HG02943 (cell line): ENCODE data around the gene ZBED2.
"Not testable (repeated sequence)": the region's sequence is repeated elsewhere in the genome, so short reads cannot be mapped to it uniquely, and the experiment has no call there.

ENCODE experiments used
- ATAC-seq: cut with Tn5 transposase; IDR thresholded peaks from one replicate; pipeline ENCODE4 v1.9.1; 2021; ENCODE audit warnings: mild to moderate bottlenecking, low read depth, moderate library complexity; ENCODE audit not compliant: unreplicated experiment

Gene ZBED2

DNA sequence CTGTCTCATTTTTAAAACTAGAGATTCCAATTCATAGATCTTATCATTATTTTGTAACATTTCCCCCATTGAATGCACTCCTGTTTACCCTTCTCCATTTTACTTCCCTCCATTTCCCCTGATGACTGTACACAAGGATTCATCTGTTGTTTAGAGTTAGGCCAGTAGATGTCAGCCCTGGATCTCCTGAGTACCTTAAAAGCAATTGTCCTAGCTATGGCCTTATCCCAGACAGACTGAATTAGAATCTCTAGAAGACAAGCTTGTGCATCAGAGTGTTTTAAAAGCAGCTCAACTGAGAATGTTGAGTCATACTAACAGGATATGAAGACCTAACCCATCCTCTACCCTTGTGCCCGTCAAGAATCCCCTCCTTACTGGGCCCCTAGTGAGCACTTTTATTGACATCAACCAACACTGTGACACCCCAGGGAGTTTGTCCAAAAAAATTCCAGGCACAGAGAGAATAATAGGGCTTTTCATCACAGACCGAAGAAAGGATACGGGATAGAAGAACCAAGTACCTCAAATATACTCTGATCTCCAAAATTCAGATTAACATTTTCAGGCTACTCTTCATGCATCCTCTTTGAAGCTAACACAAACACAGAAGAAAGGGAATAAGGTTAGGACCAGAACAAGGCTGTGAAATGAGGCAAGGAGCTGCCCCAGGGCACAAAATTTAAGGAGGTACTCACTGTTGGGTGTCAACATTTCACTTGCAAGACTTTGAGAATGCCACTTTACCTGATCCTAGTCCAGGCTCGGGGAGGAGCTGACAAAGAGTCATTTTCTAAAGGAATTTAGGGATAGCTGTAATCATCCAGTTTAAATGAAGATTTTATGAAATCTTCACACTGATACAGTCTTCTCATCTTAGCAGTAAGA lies 17.1 kb downstream of the ZBED2 start:
- peak; percentile 77 for ATAC-seq

DNA sequence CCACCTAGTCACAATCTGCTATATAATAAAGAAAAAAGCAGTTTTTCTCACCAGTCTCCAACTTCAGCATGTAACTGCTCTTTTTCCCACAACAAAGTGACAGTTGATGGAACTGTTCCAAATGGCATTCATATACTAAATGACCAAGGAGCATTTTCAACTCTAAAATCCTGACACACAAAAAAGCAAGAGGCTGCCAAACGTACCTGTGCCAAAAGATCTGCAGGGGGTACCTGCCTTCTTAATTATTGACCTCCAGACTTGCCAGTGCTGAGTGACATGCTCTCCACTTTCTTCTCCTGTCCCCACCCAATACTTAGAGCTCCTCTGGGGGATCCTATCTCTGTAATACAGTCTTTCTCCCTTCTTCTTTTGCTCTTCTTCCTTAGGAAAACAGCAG lies 18.0 kb downstream of the ZBED2 start:
- ATAC-seq = no peak

DNA sequence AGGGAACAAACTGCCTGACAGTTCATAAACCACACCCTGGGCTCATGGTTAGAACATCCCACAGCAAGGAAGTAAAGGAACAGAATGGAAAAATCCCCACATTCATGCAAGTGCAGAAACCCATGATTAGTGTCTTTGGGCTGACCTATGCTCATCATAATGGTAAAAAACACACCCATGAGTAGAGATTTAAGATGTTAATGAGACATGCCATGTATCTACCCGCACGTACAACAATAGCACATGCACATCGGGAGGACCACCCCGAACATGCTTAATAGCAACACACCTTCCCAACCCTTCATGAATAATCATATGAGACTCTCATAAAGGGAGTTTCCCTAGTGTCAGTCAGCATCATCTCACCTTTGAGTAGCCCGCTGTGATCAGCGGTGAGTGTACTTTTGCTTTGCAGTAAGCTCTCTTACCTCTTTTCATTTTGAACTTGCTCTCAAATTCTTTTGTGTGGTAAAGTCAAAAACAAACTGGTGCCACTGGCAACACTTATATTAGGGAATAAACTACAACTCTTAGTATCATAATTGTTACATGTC lies 23.2 kb downstream of the ZBED2 start:
- no peak for ATAC-seq

DNA sequence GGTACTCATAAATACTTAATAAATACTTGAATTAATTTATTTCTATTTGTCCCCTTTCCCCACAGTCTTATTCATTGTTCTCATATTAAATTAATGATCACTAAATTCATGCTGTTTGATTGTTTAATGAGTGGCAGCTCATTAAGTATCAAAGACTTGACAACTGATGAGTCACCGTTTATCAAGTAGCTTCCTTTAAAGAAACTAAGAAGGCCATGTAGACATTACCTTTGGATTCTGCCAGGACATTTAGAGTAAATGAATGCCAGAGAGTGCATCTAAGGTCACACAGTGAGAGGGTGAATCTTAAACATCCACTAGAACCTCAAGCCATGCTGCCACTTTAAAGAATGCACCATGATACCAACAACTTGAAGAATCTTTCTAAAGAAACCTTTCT lies 23.9 kb downstream of the ZBED2 start:
- ATAC-seq = no peak

DNA sequence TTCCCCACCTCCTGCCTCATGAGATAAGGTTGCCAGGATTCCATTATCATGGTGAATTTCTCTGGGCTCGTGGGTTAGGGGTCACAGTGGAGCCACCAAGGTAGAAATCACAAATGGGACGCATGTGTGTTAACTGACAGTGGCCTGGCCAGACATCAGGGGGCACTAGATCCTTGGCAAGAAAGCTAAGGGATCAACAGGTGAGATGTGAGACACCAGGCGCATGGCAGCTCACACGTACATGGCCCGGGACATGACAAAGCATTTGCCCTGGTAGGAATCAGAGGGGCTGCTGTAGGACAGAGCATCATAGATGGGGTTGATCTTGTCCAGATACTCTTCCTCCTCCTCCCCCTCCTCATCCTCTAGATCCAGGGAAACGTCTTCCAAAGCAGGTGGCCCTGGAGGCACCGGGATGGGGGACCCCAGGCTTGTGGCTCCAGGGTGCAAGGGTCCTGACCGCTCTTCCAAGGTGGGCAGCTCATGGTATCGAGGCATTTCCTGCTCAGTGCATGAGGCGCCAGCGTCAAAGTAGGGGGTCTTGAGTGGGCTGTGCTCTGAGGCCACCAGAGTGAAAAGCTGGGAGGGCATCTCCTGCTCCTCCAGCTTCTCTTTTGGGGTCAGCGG lies 24.6 kb downstream of the ZBED2 start:
- no peak for ATAC-seq

DNA sequence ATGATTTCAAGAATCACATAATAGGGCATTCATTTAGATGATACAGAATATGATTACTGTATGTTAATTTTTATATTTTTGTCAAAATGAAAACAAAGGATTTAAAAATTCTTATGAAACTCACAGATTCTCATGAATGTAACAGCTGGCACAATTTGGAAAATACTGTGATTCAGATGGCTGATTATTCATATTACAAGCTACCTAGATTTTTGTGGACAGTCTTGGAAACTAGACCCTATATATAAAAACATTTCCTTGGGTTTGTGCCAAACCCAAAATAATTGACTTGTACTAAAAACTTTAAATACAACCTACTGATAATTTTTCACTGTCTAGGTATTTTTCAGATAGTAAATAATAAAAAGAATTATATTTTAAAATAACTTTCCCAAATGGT lies 26.2 kb downstream of the ZBED2 start:
- ATAC-seq = no peak

DNA sequence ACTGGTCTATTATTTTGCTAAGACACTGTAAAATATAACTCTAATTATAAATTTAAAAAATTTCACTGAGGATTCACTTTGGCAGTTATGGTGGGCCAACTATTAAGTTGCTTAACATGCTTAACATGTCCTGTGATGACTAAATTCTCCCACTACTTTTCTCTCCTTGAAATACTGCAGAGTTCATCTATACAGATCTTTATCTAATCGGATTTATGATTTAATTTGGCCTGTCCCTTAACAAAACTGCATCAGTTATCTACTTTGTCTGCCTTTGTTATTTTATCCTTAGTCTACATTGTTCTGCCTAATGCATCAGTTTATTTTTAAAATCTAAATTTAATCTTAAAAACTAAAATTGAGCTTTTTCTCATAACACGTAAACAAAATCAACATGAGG lies 26.8 kb downstream of the ZBED2 start:
- no peak for ATAC-seq

DNA sequence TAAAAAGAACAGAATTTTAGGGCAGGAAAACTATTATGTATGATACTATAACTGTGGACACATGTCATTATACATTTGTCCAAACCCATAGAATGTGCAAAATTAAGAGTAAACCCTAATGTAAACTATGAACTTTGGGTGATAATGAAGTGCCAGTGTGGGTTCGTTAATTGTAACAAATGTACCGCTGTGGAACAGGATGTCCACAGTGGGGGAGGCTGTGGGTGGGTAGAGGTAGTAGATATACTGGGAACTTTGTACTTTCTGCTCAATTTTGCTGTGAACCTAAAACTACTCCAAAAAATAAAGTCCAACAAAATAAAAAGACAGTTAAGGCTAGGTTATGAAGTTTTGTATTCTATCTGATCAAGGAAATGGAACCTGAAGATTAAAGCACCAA lies 28.3 kb downstream of the ZBED2 start:
- no peak for ATAC-seq

DNA sequence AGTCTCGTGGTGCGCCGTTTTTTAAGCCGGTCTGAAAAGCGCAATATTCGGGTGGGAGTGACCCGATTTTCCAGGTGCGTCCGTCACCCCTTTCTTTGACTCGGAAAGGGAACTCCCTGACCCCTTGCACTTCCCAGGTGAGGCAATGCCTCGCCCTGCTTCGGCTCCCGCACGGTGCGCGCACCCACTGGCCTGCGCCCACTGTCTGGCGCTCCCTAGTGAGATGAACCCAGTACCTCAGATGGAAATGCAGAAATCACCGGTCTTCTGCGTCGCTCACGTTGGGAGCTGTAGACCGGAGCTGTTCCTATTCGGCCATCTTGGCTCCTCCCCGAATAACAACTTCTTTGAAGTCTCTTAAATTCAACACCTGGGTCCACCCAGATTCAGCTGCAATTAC lies 33.2 kb downstream of the ZBED2 start:
- not testable (repeated sequence) for ATAC-seq

DNA sequence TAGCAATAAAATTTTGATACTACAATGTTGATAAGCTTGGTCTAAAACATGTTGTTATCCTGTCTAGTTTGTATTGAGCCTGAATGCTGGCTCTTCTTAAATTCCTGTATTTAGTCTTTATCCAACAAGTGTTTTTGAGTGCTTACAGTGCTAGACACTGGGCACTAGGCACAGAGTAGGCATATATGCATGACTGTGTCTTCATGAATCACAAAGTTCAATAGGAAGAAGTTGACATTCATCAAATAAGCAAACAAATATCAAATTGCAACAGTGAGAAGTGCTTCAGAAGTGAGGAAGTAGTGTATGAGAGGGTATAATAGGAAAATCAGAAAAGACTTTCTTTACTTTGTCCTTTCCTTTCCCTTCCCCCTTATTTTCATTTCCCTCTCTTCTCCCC lies 46.4 kb downstream of the ZBED2 start:
- no peak for ATAC-seq

DNA sequence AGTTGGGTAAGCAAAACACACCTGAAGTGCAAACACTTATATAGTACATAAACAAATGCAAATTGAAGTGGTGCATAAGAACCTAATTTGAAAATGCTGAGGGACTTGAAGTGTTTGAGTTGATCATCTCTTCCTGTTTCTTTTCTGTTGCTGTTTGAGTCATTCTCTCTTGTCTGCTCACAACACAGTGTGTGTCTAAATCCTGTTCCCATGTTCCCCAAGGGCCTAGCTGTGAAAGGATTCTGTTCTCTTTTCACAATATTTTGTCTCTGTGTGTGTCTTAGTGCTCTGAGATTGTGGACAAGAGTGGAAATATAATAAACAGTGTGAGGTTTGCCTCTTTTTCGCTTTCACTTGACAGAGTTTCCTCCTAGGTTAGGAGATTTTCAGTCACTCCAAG lies 47.1 kb downstream of the ZBED2 start:
- ATAC-seq = peak; percentile 55

DNA sequence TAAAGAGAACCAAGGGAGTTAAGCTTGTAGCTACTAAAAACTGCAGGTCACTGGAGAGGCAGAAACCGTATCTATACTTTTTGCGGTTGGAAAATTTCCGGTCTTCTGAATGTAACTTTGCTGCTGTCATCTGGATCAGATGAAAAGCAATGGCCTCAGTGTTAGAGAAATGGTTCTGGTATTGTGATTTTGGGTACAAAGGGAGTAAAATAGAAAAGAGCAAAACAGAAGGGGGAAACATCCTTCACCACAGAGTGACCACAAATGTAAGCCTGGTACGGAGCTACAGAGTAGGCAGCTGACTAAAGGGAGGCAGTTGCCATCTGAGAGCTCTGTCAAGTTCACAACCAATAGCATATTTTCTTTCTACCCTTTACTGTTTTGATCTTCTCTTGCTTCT lies 47.5 kb downstream of the ZBED2 start:
- ATAC-seq = peak; percentile 92

DNA sequence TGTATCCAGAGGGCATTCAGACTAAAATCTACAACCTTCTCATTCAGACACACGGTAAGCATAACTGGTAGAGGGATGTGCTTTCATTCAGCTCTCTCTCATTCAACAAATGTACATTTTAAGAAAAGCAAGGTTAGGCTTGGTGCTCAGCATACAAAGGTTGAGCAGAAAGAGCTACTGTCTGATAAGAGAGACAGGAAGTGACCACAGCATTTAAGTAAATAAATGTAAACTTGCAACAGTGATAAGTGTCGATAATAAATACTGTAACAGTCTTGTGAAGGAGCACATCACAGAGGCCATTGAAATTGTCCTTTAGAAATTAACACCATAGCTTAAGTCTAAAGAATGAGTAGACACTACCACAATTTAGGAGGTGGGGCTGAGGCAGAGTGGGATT lies 49.8 kb downstream of the ZBED2 start:
- ATAC-seq = no peak
